BJ (cell line): ENCODE results near the gene SHC2. TPM values are rescaled to one million over a fixed set of nuclear protein-coding genes. Genes with fewer than 3 reads are reported as not detected.
A peak's percentile ranks its signal among the peaks of the same experiment; 100 is the strongest.

Experiments
- CTCF ChIA-PET: fragments of 350-600 bp; formaldehyde crosslinking; extraction: SDS; loops from one replicate; lab custom pipeline; 2021; ENCODE audit warnings: antibody characterized with exemption, inconsistent platforms; lab: Yijun Ruan, JAX
- POLR2A ChIA-PET: fragments of 300-600 bp; sonication (Branson Sonifier 250); formaldehyde crosslinking; extraction: SDS; loops from one replicate; lab custom pipeline; 2021; ENCODE audit warnings: antibody characterized with exemption; lab: Charles Lee
- DNase-seq: peaks from one replicate; pipeline ENCODE4 v3.0.0-alpha.2; 2011; ENCODE audit warnings: low read depth
- H3K27me3 ChIP-seq: 2 replicates; pipeline ENCODE4 v1.6.0; 2011; ENCODE audit warnings: low read length; ENCODE audit not compliant: control insufficient read depth, insufficient read depth
- H3K36me3 ChIP-seq: 2 replicates; pipeline ENCODE4 v1.5.1; 2011; ENCODE audit warnings: low read length; ENCODE audit not compliant: control insufficient read depth, insufficient read depth
- H3K4me3 ChIP-seq: 2 replicates; pipeline ENCODE4 v1.5.1; 2011; ENCODE audit warnings: low read depth, mild to moderate bottlenecking, control low read depth, low read length
- CTCF ChIP-seq: IDR thresholded peaks from 2 replicates; pipeline ENCODE4 v1.5.1; 2011; ENCODE audit warnings: low read depth, mild to moderate bottlenecking, control low read depth, inconsistent platforms, low read length, moderate library complexity; ENCODE audit not compliant: insufficient read depth
- polyA plus RNA-seq: library from polyadenylated mRNA; depleted of rRNA; stranded (reverse); fragments of >200 nt; gene quantifications from 2 replicates; pipeline ENCODE4 v1.2.3, GENCODE V29; 2011

The SHC2 gene
- polyA plus RNA-seq, 1 experiment: 3.4 TPM

DNA sequence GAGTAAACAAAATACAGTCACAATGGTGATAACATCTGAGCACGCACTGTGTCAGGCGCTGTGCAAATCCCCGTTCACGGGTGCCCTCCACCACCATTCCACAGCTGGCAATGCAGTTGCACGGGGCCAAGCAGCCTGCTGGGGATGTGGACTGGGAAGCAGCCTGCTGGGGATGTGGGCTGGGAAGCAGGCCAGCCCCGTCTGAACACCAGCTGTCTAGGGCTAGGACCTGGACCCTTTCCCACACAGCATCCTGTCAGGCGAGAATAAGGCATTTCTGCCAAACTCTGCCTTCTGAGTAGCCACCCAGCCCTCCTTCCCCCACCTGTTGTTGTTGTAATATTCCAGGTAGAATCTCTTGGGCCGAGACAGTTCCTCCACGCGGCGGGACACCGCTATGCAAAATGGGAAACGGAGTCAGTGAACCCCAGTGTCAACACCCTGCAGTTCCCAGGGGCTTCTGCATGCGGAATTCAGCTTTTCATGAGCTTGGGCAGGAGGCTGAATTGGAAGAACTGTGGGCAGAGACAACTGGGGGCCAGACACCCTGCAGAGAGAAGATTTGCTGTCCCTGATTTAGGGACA, 88.4 kb downstream of the SHC2 start:
- Histone ChIP-seq H3K36me3 (no peaks in the 10 kb centered on the region), H3K27me3 (peaks cover 22% of the 10 kb centered on the region), H3K4me3 (no peak overlapping the region)
- DNase-seq: peak; percentile 39
- TF ChIP-seq CTCF: no peak
- CTCF ChIA-PET: no interaction called here
- POLR2A ChIA-PET: no interaction called here

GRCh38 chr19:371501-372168, 89.2 kb downstream of the SHC2 start:
- CTCF ChIA-PET: interaction anchor here (1.3 kb wide), 2 partner anchors 9 to 24 kb away, joined by 3 to 6 read pairs; no protein-coding TSS in a partner anchor
- POLR2A ChIA-PET: no interaction called here
- DNase-seq: no peak
- no peak for TF ChIP-seq CTCF
- Histone ChIP-seq H3K27me3 (peaks cover 22% of the 10 kb centered on the region), H3K4me3 (no peak overlapping the region), H3K36me3 (no peaks in the 10 kb centered on the region)

GRCh38 chr19:370641-371330, 90.0 kb downstream of the SHC2 start:
- ChIA-PET CTCF (interaction anchor here (1.3 kb wide), 2 partner anchors 8 to 23 kb away, joined by 3 to 6 read pairs; no protein-coding TSS in a partner anchor), POLR2A (no interaction called here)
- Histone ChIP-seq H3K4me3 (no peak overlapping the region), H3K36me3 (no peaks in the 10 kb centered on the region), H3K27me3 (peaks cover 20% of the 10 kb centered on the region)
- TF ChIP-seq CTCF: no peak
- DNase-seq: no peak

GRCh38 chr19:369876-370275, 91.0 kb downstream of the SHC2 start:
- Histone ChIP-seq H3K4me3 (no peak overlapping the region), H3K36me3 (no peaks in the 10 kb centered on the region), H3K27me3 (peaks cover 20% of the 10 kb centered on the region)
- POLR2A ChIA-PET: no interaction called here
- CTCF ChIA-PET: no interaction called here
- no peak for TF ChIP-seq CTCF
- no peak for DNase-seq

DNA sequence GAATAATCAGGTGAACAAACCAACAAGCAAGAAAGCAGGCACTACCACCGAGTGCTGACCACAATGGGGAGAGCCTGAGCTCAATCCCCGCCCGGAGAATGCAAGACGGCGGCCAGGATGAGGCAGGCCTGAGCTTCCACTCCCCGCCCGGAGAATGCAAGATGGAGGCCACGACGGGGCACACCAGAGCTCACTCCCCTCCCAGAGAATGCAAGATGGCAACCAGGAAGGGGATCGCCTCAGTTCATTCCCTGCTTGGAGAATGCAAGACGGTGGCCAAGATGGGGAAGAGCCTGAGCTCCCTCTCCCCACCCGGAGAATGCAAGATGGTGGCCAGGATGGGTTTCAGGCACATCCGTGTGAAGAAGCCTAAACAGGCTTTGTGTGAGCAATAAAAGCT, 91.6 kb downstream of the SHC2 start:
- CTCF ChIA-PET: no interaction called here
- no peak for DNase-seq
- Histone ChIP-seq H3K27me3 (peaks cover 15% of the 10 kb centered on the region), H3K4me3 (no peak overlapping the region), H3K36me3 (no peaks in the 10 kb centered on the region)
- POLR2A ChIA-PET: no interaction called here
- no peak for TF ChIP-seq CTCF
